K562 (cell line): Measurements from ENCODE around the gene DNAL4. TPM values are rescaled to one million over a fixed set of nuclear protein-coding genes. Genes with fewer than 3 reads are reported as not detected.

ENCODE experiments used
- ATAC-seq: fragments of 200-7000 bp; cut with Tn5 transposase; 3 replicates; pipeline ENCODE4 v1.9.1; 2020; ENCODE audit warnings: moderate library complexity
- BruUV-seq: library from RNA; stranded (reverse); fragments of 400-500 nt; replicated peaks from 2 replicates; lab custom pipeline; 2021; lab: Mats Ljungman, UMichigan
- CTCF ChIA-PET: fragments of 300-600 bp; formaldehyde crosslinking; extraction: SDS; loops from one replicate; lab custom pipeline; 2021; ENCODE audit warnings: low intra/inter-chr PET ratio; lab: Yijun Ruan, JAX
- POLR2A ChIA-PET: fragments of 300-600, 350-650 bp; sonication (Branson Sonifier 250); formaldehyde crosslinking; extraction: SDS; loops from one replicate; lab custom pipeline; 2021; ENCODE audit warnings: antibody characterized with exemption, inconsistent platforms; lab: Yijun Ruan, JAX
- DNase-seq, 4 experiments: peaks; one replicate each; pipeline versions ENCODE4 v3.0.0 to v3.0.0-alpha.2; 2011 to 2018; ENCODE audit warnings: low spot score in 3 of 4, mixed read lengths in 3 of 4; ENCODE audit errors: extremely low read depth in 1 of 4
- FAIRE-seq: peaks from 2 replicates; lab custom pipeline; 2011; peaks lifted over from hg19 to GRCh38; lab: Jason Lieb, UNC
- H2AFZ ChIP-seq: 2 replicates; pipeline ENCODE4 v1.6.0; 2011; ENCODE audit warnings: low read depth, low read length, control low read depth, inconsistent platforms
- H3K27ac ChIP-seq: fragments of 200-600 bp; 3 replicates; pipeline ENCODE4 v1.8.0; 2011; ENCODE audit warnings: low read depth, mild to moderate bottlenecking, control low read depth, inconsistent platforms, low read length, moderate library complexity, mixed read lengths; ENCODE audit errors: extremely low read depth
- H3K27me3 ChIP-seq, 2 experiments: fragments of 300-600 bp in 1 of 2; 2 replicates in 1 of 2; 3 replicates in 1 of 2; pipeline versions ENCODE4 v1.6.0 to v1.8.0; 2011; ENCODE audit warnings: inconsistent platforms in 2 of 2, low read length in 2 of 2, mild to moderate bottlenecking in 1 of 2, mixed read lengths in 1 of 2, moderate library complexity in 1 of 2; ENCODE audit not compliant: control insufficient read depth in 2 of 2, insufficient read depth in 2 of 2
- H3K36me3 ChIP-seq: fragments of 300-600 bp; 3 replicates; pipeline ENCODE4 v1.8.0; 2011; ENCODE audit warnings: mild to moderate bottlenecking, low read length, inconsistent platforms; ENCODE audit not compliant: control insufficient read depth, insufficient read depth
- H3K4me1 ChIP-seq, 2 experiments: fragments of 200-600 bp in 1 of 2; replicated peaks in 1 of 2; 2 replicates in 1 of 2; 3 replicates in 1 of 2; pipeline versions ENCODE4 v1.5.1 to v1.8.0; 2011; ENCODE audit warnings: inconsistent platforms in 2 of 2, low read length in 2 of 2, mild to moderate bottlenecking in 1 of 2, mixed read lengths in 1 of 2, moderate library complexity in 1 of 2; ENCODE audit not compliant: control insufficient read depth in 2 of 2, insufficient read depth in 2 of 2
- H3K4me2 ChIP-seq: 2 replicates; pipeline ENCODE4 v1.6.1; 2011; ENCODE audit warnings: low read length, control low read depth, inconsistent platforms, mixed read lengths; ENCODE audit not compliant: insufficient read depth
- H3K4me3 ChIP-seq: fragments of 200-600 bp; sonication (generic), shearing (Covaris generic); 2 replicates; pipeline ENCODE4 v1.5.1; 2016; ENCODE audit warnings: control low read depth, inconsistent platforms
- H3K79me2 ChIP-seq: fragments of 200-600 bp; 3 replicates; pipeline ENCODE4 v1.8.0; 2011; ENCODE audit warnings: low read length, inconsistent platforms; ENCODE audit not compliant: control insufficient read depth, insufficient read depth
- H3K9ac ChIP-seq, 2 experiments: 2 replicates each; pipeline versions ENCODE4 v1.6.0 to v1.6.1; 2011; ENCODE audit warnings: low read depth in 2 of 2, low read length in 2 of 2, control low read depth in 1 of 2, inconsistent platforms in 1 of 2, mild to moderate bottlenecking in 1 of 2, mixed read lengths in 1 of 2; ENCODE audit not compliant: insufficient read depth in 1 of 2
- H3K9me1 ChIP-seq: one replicate; pipeline ENCODE4 v1.6.0; 2011; ENCODE audit warnings: inconsistent platforms, mild to moderate bottlenecking, low read length, moderate library complexity; ENCODE audit not compliant: control insufficient read depth, insufficient read depth
- H3K9me3 ChIP-seq: replicated peaks from 2 replicates; pipeline ENCODE4 v1.5.1; 2011; ENCODE audit warnings: low read depth, low read length, inconsistent platforms; ENCODE audit not compliant: control insufficient read depth, insufficient read depth
- H4K20me1 ChIP-seq: replicated peaks from 2 replicates; pipeline ENCODE4 v1.6.1; 2011; ENCODE audit warnings: low read length, inconsistent platforms, mixed read lengths; ENCODE audit not compliant: control insufficient read depth, insufficient read depth
- CBX5 ChIP-seq: IDR thresholded peaks from 2 replicates; pipeline ENCODE4 v1.6.1; 2014; ENCODE audit warnings: low read depth, borderline replicate concordance
- CREM ChIP-seq: IDR thresholded peaks from 2 replicates; pipeline ENCODE4 v1.6.1; 2014; ENCODE audit warnings: antibody characterized with exemption, low read depth
- E4F1 ChIP-seq: fragments of 250-450 bp; sonication (Bioruptor Pico); IDR thresholded peaks from 2 replicates; pipeline ENCODE4 v1.5.0; 2021; ENCODE audit warnings: mild to moderate bottlenecking, borderline replicate concordance
- HNRNPK ChIP-seq: fragments of 200-400 bp; formaldehyde crosslinking; IDR thresholded peaks from one replicate; pipeline ENCODE4 v1.6.1; 2018; ENCODE audit warnings: mild to moderate bottlenecking, low read depth, low read length; ENCODE audit not compliant: poor library complexity, severe bottlenecking
- RUNX1 ChIP-seq: sonication (generic); IDR thresholded peaks from 2 replicates; pipeline ENCODE4 v1.6.1; 2016; ENCODE audit warnings: antibody characterized with exemption, low read depth
- SIN3A ChIP-seq, 2 experiments: fragments of 150-350 bp in 1 of 2; IDR thresholded peaks; 2 replicates each; pipeline ENCODE4 v1.6.1; 2011 to 2016; ENCODE audit warnings: borderline replicate concordance in 2 of 2, low read depth in 2 of 2, low read length in 2 of 2, mild to moderate bottlenecking in 2 of 2, moderate library complexity in 2 of 2; ENCODE audit not compliant: control insufficient read depth in 1 of 2
- TRIM24 ChIP-seq, 2 experiments: fragments of 450-650 bp; IDR thresholded peaks; 2 replicates each; pipeline ENCODE4 v1.6.1; 2016
- ZFP1 ChIP-seq: fragments of 450-650 bp; formaldehyde crosslinking; IDR thresholded peaks from 2 replicates; pipeline ENCODE4 v1.4.0; 2020; ENCODE audit warnings: mild to moderate bottlenecking, mixed read lengths
- ZNF699 ChIP-seq: fragments of 250-450 bp; sonication (Bioruptor Pico); IDR thresholded peaks from 2 replicates; pipeline ENCODE4 v1.8.0; 2021; ENCODE audit warnings: mild to moderate bottlenecking, moderate library complexity; ENCODE audit not compliant: insufficient replicate concordance
- whole genome bisulfite sequencing: fragments of 100-300 bp; shearing (Covaris generic); methylation state at CpG from one replicate; pipeline ENCODE4 v1.1.6; 2016; ENCODE audit warnings: low coverage, mixed read lengths; ENCODE audit not compliant: insufficient coverage; ENCODE audit errors: missing lambda C conversion rate; 5-methylcytosine and 5-hydroxymethylcytosine counted together
- in situ Hi-C: fragments of 300-500 bp; cut with MboI; formaldehyde crosslinking; loops from 4 replicates; pipeline ENCODE4 v1.15.0; 2018; ENCODE audit warnings: inconsistent platforms, mixed read lengths
- intact Hi-C: fragments of 100-400 bp; cut with micrococcal nuclease; formaldehyde crosslinking; loops from 2 replicates; pipeline ENCODE4 v1.14.2; 2022
- polyA plus RNA-seq, 8 experiments: library from polyadenylated mRNA; depleted of rRNA in 4 of 8; stranded (reverse) in 5 of 8; unstranded in 3 of 8; fragments of >200 nt; fragmentation: Nextera tagmentation in 2 of 8; fragmentation: Illumina TruSeq in 1 of 8; extraction: Ambion mirVana in 2 of 8; extraction: Trizol in 1 of 8; gene quantifications; 2 replicates each; pipeline versions ENCODE4 v1.2.1 to v1.2.3, GENCODE V29; 2011 to 2014; ENCODE audit warnings: inconsistent platforms in 1 of 8, missing spikeins in 1 of 8
- total RNA-seq, 7 experiments: library from RNA; depleted of rRNA in 6 of 7; stranded (reverse); fragments of >200 nt in 6 of 7; fragmentation: Illumina TruSeq in 2 of 7; extraction: Trizol in 2 of 7; gene quantifications; 2 replicates each; pipeline versions ENCODE4 v1.2.1 to v1.2.3, GENCODE V29; 2011 to 2021; ENCODE audit warnings: low replicate concordance in 1 of 7
- TF ChIP-seq, protein P1 (sequence below): IDR thresholded peaks from 2 replicates; pipeline ENCODE4 v1.6.1; 2011; ENCODE audit not compliant: insufficient read length; ENCODE audit errors: extremely low read depth
- TF ChIP-seq, protein P2 (sequence below): IDR thresholded peaks from 2 replicates; pipeline ENCODE4 v1.6.1; 2014; ENCODE audit warnings: antibody characterized with exemption

Gene DNAL4
- total and polyA plus RNA-seq, 9 of the 15 experiments (the other 6 are each of a cell fraction or from before 2014, with no cell fraction given) = 0.20 to 9.4 (median 5.2) TPM

- TF ChIP-seq E4F1 (CRISPR knock-in tag) = no peak
- TF ChIP-seq ZFP1 = no peak
- TF ChIP-seq ZNF699 = no peak
- TF ChIP-seq, protein P1, sequence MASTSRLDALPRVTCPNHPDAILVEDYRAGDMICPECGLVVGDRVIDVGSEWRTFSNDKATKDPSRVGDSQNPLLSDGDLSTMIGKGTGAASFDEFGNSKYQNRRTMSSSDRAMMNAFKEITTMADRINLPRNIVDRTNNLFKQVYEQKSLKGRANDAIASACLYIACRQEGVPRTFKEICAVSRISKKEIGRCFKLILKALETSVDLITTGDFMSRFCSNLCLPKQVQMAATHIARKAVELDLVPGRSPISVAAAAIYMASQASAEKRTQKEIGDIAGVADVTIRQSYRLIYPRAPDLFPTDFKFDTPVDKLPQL = no peak
Observed at GRCh38 chr22:38798496-38798895, 4.6 kb upstream of the DNAL4 start (continued).

DNA sequence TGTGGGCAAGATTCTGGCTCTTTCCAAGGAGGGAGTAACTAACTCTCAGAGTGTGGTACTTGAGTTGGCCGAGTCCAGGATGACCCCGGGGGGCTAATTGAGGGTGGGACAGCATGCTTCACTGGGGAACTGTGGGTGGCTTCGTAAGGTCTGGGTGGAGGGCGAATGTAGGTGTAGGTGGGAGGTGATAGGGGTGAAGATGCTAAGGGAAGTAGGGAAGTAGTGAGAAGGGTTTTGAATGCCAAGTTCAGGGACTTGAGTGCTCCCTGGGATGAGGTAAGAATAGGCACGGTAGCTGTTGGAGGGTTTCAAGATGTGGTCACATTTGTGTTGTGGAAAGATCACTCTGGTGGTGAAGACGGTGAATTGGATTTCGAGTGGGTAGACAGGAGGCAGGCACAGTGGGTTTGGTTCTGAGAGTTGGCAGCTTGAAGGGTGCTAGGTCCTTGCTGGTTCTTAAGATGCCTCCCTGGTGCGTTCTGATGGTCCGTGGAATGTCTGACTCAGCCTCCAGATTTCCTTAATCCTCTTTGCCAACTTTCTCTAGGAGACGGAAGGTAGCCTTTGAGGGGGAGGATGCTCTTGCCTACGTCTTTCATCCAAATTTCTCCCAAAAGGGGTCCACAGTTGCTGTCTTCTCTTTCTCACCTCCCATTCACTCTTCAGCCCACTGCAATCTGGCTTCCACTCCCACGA is 2.5 kb upstream of the DNAL4 start:
- ChIA-PET CTCF (no interaction called here), POLR2A (no interaction called here)
- H3K4me2 ChIP-seq = no peak overlapping the region
- peaks cover 9% of the 10 kb centered on the region for H3K79me2 ChIP-seq
- H3K9me3 ChIP-seq = peaks cover 5% of the 10 kb centered on the region; the same call in 1 of the 2 replicates
- in situ Hi-C loops = no loop called here
- WGBS = 26% methylated on average over 12 of the region's 12 CpGs
- H3K4me3 ChIP-seq = no peak overlapping the region
- H2AFZ ChIP-seq = no peak overlapping the region
- no peak overlapping the region for H3K27ac ChIP-seq
- no peaks in the 10 kb centered on the region for H3K9me1 ChIP-seq
- BruUV-seq = no TSS peak
- peaks cover 0 to 5% of the 10 kb centered on the region in 2 experiments; a peak in 1 of 5 replicates for H3K27me3 ChIP-seq
- FAIRE-seq (no peak), ATAC-seq (no peak), DNase-seq (no peak)
- TF ChIP-seq TRIM24 (IDR thresholded peaks at IDR 0.05) (no peak), RUNX1 (no peak), CREM (no peak), CBX5 (no peak), HNRNPK (no peak), SIN3A (IDR thresholded peaks at IDR 0.05; ENCODE audit: borderline replicate concordance in 2 of 2, control insufficient read depth in 1 of 2, low read depth in 2 of 2, low read length in 2 of 2) (no peak)
- TF ChIP-seq, protein P2, sequence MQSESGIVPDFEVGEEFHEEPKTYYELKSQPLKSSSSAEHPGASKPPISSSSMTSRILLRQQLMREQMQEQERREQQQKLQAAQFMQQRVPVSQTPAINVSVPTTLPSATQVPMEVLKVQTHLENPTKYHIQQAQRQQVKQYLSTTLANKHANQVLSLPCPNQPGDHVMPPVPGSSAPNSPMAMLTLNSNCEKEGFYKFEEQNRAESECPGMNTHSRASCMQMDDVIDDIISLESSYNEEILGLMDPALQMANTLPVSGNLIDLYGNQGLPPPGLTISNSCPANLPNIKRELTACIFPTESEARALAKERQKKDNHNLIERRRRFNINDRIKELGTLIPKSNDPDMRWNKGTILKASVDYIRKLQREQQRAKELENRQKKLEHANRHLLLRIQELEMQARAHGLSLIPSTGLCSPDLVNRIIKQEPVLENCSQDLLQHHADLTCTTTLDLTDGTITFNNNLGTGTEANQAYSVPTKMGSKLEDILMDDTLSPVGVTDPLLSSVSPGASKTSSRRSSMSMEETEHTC = no peak
- H3K4me1 ChIP-seq = peaks cover 0 to 11% of the 10 kb centered on the region in 2 experiments; a peak in 2 of 5 replicates
- no peak overlapping the region for H3K9ac ChIP-seq
- intact Hi-C loops = no loop called here
- no peaks in the 10 kb centered on the region for H3K36me3 ChIP-seq
- no peaks in the 10 kb centered on the region for H4K20me1 ChIP-seq
